HG03565 (cell line): ENCODE measurements around the gene CRABP2.

Experiments used
- ATAC-seq: cut with Tn5 transposase; IDR thresholded peaks from one replicate; pipeline ENCODE4 v1.9.1; 2021; ENCODE audit warnings: mild to moderate bottlenecking, moderate library complexity; ENCODE audit not compliant: unreplicated experiment

The CRABP2 gene

DNA sequence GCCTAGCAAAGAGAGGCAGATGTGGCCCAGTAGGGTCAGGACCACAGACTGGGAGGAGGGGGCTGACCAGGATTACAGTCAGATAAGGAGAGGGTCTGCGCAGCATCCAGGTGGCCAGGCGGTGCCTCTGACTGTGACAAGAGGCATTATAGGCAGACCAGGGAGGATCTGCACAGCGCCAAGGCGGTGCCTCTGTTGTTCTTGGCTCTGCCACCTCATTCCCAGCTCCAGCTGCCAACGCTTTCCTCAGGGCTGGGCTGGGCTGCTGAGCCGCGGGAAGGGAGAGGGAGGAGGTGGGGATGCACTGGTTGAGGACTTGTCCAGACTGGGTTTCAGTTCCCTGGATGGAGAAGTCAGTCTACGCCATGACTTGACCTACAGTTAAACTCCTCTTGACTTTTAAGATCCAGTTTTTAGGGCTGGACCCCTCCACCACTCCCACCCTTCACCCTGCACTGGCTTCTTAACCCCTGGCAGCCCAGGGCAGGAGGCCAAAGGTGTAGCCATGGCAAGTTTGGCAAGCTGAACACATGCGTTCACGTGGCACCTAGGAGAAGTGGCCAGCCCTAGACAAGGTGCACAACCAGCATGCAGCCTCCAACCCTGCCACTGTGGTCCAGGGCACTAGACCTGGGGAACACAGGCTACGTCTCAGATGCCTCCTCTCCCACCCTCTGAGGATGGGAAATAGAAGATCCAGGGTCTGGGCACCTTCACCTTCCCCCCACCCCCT is 4.5 kb upstream of the CRABP2 start:
- no peak for ATAC-seq

DNA sequence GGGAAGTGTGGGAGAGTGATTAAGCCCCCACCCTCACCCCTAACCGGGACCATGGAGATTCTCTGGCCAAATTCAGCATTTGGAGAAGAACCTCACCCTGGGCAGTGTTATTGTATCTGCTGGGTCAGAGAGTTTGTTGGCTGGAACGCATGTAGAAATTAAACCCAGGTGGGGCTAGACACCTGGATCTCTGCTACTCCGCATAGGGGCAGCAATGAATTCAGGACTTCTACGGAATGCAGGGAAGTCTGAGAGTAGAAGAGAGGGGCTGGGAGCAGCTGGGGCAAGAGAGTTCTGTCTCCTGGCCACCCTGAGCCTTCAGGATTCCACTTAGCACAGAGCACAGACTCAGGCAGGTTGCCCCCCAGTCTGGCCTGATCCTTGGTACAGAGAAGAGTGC is 3.6 kb upstream of the CRABP2 start:
- no peak for ATAC-seq

DNA sequence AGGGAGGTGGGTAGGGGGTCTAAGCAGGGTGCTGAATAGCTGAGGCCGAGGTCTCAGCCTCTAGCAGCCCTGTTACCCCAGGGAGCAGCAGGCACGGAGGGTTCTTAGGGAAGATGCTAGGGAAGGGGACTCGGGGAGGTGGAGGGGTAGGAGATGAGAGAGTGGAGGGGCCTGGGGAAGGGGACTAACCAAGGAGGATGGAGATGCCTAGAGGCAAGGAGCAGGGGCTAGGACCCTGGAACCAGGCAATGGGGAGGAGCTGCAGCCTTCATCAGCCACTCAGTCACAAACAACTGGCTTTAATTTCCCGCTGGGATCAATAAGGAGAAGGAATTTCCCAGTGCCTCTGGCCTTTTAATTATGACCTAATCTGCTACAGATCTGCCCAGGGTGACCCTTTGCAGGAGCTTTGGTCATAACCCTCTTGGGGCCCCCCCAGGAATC is 2.9 kb upstream of the CRABP2 start:
- no peak for ATAC-seq

DNA sequence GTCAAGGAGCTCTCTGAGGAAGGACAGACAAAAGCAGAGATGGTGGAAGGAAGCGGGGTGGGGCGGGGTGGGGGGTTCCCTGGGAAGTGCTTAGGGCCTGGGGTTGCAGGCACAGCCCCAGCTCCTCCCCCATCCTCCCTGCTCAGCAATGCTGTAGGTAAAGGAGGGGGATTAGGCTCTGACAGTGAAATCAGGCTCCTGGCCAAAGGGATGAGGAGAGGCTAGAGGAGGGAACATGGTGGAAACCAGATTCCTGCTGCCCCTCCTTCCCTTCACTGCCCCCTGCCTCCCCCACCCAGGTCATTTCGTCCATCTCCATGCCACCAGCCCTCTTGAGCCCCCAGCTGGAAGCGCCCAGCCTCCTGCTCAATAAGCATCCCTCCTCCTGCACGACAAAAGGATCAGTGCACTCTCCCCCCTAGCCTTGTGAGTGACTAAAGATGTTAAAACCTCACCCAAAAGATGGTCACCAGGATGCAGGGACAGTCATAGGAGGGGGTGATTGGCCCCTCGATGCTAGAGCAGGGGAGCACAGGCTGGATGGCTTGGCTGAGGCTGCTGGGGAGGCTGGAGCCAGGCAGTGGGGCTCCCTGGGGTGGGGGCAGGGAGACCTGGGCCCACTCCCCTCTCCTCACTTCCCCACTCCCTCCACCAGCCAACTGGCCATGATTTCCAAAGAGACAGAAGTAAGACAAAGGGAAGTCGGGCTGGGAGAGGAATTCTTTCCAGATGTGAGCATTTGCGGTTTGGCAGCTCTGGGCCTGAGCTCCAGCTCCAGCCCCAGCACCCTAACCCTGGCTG is 2.2 kb upstream of the CRABP2 start:
- no peak for ATAC-seq

DNA sequence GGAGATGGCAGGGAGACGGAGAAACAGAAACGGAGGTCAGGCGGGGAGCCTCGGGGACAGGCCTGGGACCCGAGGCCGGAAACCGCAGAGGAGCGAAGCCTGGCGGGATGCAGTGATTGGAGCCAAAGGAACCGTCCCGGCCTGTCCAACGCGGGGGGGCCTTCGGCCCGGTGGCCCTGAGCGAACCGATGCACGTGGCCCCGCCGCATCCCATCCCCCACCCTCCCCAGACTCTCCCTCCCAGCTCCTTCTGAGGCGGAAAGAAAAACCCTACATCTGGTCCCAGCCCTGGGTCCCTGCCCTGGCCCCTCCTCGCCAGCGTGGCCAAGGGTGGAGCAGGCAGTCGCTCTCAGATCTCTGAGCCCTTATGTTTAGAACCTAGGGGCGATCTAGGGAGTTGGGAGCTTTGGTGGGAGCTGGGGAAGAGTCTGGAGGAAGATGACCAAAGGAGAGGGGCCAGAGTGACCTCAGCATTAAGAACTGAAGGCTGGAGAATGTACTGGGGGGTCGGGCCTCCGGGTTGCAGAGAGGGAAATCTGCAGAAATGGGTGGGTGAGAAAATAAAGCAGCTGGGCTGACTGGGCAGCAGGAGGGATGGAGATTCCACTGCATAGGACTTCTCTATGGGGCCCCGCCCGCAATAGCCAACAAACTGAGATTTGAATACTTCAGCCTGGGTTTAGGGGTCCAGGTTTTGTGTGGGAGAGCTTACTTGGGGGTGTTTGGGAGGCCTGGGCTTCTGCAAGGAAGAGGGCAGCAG is 1.5 kb upstream of the CRABP2 start:
- no peak for ATAC-seq

DNA sequence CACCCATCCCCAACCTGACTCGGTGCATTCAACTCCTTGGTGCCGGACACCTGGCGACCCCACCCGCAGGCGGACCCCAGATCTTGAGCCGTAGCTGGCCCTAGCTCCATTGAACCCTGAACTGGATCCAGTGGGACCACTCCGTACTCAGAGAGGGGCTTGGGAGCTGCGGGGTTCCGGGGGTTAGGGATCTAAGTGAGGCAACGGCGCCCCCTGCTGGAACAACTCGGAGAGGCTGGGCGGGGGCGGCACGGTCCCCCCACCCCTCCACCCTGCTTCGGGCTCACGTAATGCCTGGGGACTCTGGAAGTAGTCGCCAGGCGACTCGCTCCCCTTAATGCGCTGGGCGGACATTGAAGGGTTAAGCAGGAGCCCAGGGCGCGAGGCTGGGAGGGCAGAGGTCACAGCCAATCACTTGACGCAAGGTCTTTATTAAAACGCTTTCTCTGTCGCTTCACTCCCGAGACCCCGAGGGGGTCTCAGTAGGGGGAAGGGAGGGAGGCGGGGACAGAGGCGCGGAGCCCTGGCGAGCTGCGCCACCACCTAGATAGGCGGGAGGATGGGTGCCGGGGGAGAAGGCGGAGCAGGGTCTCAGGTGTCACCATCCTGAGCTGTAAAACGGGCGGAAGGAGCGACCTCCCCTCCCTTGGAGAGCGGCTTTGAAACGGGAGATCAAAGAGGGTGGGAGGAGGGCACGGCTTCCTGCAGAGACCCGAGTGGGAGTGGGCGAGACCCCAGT is 704 bp upstream of the CRABP2 start:
- ATAC-seq: no peak

DNA sequence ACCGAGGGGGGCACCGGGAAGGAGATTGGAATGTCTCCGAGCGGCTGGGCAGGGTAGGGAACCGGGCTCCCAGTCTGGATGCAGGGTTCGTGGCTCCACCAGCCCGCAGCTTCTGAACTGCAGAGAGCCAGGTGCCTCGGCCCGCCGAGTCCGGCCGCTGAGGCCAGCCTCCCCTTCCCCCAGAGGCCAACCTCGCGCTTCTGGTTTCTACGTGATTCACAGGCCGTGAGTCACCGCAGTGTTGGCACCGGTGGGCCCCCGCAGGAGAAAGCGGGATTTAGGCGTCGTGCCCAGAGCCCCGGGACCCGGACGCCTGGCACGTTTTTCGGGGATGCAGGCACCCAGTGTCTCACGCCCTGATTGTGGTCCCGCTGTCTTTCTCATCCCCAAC is 458 bp downstream of the CRABP2 start:
- ATAC-seq: no peak

DNA sequence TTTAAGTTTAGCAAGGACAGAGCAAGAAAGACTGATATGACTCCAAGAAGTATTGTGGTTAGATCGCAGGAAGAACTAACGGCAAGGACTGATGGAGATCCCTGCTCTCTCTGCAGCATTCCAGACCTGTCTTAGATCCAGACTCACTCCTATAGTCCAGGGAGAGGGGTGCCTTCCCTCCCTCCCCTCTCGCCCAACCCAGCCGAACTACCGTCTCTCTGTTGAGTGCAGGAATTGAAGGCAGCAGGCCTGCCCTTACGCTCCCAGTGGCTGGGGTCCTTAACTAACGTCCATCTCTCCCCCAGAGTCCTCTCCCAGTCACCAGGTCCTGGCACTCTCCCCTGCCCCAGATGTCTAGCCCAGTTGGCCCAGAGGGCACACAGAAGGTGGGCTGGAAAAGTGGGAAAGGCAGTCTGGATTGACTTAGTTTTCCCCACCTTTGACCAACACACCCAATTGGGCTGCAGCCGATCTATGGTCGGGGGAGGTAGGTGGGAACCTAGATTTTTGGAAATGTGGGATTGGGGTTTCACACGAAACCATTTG is 1.1 kb downstream of the CRABP2 start:
- ATAC-seq: no peak

DNA sequence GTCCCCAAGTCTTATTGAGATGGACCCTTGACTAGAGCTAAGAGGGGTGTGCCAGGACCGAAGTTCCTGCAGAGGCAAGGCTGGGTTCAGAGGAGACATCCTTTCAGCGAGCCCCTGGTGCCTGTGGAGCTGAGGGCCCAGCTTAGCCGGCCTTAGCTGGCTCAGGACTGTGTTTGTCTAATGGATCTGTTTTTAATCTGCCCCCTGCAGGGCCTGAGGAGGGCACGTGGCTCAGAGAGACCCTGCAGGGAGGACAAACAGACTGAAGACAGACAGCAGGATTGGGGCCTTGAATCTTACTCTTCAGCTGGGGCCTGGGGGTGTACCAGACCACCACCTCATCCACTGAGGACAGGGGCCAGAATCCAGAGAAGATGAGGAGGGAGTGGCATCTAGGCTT is 1.6 kb downstream of the CRABP2 start:
- no peak for ATAC-seq

DNA sequence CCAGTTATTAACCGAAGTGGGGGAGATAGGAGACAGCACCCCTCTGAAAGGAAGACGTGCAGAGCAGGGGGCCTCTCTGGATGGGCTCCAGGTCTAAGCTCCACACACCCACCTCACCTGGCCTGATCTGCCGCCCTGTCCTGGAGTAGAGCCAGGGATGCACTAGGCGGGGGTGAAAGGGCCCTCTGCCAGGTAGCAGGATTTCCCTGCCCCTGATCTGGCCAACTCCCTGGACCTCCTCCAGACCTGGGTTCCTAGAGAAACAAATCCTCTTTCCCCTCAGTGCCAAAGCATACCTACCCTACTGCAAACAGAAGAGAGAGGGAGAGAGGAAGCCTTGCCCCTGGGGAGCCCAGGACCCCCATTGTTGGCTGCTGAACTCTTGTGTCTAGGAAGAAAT is 2.0 kb downstream of the CRABP2 start:
- ATAC-seq: no peak

DNA sequence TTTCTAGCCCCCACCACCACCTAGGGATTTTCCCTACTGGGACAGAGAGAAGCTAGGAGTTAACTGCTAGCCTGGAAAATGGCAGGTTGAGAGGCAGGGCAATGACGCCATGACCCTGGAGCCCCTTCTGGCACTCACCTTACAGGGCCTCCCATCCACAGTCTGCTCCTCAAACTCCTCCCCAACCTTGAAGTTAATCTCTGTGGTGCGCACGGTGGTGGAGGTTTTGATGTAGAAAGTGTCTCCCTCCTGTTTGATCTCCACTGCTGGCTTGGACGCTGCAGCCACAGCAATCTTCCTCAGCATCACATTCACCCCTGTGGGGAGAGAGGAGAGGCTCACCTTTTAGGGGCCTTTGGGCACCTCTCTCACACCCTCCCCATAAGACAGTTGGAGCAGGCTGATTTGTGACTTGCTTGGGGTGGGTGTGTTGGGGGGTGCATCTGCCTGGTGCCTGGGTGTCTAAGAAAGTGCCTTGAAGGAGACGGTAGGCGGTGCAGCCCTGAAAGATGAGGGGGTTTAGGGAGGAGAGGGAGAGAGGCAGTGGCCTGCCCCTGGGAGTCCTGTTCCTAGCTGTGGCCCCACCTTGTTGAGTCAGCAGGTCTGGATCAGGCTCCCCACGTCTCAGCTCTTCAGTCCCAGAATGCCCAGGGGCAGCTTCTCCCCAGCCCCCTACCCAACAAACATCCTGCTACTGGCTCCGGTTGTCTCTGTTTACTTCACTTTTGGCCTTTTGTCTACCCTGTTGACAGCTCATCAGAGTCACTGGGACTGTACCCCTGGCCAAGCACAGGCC is 4.4 kb downstream of the CRABP2 start:
- ATAC-seq: no peak

DNA sequence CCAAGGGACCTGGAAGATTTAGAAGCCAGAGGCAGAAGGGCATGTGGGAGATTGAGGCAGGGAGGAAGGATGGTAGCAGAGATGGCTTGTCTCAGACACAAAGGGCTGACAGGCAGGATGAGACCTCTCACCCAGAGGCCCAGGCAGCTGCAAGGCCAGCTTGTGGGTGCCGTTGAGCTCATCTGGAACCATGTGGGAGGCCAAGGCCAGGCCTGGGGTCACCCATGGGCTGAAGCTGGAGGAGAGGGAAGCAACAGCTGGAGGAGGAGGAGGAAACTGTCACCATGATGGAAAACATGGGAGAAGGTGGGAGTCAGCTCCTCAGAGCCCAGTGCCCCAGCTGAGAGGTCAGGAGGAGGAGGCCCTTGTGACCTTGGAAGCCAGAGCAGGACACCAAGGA is 6.4 kb downstream of the CRABP2 start:
- ATAC-seq: no peak

DNA sequence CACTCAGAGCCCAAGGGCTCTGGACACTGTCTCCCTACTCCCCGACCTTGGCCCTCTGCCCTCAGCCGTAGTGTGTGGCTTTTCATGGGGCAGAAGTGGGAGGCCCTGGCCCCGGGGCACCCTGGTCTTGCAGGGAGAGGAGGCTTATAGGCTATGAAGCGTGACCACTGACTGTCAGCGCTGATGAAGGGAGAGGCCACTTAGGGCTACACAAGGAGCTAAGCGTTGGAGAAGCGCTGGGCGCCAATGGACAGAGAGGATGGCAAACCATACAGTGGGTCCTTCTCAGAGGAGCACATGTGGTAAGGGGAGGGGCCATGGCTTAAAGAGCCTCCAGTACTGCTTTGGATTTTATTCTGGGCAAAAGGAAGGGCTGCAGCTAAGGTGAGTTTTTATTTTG is 7.9 kb downstream of the CRABP2 start:
- no peak for ATAC-seq

DNA sequence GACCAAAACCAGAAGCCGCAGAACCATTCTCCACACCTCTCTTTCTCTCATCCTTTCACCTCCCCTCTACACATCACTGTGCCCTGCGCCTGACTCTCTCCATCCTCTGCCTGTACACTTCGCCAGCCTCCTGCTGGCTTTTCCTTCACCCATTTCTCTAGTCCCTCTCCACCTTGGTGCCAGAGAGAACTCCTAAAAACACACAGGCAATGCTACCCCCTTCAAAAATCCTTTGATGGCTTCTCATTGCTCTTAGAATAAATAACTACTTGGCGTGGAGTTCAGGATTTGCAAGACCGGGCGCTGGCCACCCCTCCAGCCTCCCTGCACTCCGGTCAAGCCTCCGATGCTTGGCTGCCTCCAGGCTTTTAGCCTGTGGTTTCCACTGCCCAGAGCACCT is 8.6 kb downstream of the CRABP2 start:
- no peak for ATAC-seq

DNA sequence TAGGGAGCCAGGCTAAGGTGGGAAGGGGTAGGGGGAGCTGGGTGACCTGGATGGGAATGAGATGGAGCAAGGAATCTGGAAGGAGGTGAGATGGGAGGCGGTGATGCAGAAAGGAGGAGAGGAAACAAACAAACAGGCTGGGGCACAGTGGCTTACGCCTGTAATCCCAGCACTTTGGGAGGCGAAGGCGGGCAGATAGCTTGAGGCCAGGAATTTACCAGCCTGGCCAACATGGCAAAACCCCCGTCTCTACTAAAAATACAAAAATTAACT is 10.8 kb downstream of the CRABP2 start:
- ATAC-seq: no peak

DNA sequence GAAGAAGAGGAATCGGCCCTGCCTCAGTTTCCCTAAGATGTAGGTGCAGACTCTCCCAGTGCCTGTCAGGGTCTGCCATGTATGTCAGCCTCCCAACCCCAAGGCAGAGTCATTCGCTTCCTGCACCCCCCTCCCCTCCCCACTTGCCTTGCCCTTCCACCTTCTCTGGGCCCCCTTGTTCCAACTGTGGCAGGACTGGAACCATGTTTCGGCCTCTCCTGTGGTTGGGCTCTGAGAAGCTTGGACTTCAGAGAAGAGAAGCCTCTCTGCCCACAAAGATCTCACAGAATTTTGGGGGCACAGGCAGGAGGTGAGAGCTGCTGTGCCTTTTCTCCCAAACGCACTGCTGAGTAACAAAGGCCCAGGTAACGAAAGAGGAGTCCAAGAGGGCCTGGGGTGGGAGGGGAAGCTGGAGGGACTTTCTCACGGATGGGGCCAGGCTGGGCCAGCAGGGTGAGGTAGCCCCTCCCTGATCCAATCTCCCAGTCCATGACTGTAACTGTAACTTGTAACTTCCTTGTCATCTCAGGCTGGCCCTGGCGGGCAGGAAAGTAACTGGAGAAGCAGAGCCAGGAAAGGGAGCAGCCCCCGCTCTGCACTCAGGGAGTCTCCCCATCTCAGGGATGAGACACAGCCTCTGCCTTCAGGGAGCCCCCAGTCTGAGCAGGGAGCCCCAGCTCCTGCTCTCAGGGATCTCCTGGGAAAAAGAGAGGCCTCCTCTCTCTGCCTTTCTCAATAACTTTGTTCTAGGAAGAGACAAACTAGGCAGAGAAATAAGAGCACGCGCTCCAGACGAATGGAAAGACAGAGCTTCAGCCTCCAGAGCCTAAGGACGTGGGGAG is 11.3 kb downstream of the CRABP2 start:
- ATAC-seq: no peak

DNA sequence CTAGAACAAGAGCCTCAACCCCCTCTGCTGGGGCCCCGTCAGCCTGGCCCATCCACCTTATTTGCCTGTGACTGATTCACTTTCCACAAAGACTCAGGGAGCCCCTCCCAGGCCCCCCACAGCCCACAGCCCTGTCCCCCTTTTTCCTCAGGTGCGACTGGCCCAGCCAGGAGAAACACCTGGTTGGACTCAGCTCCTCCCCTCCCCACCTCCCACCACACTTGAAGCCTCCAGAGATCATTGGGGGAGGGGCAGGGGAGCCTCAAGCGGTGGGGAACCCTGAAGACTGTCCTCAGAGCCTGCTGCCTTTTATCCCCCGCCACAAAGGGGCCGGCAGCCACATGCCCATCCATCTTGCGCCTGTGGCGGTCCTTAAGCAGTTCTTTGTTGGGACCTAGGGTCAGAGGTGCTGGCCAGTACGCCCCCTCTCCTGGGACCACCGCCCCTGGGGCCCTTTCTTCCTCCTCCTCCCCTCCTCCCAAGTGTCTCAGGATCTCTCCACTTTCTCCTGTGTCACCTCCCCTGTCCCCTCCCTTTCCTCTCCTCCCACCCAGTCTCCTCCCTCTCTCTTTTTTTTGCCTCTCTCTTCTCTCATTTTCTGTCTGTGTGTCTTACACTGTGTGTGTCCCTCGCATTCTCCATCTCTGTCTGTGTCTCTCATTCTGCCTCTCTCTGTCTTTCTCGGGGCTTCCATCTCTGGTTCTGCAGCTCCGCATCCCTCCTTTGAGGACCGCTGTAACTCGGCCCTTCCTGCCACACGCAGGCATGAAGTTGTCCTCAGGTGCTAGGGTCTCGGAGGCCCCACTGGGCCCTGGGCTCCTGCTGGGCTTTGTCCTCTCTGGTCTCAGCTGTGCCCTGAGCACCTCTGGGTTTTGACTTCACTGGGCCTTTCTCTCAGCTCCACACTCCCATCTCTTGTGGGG is 12.2 kb downstream of the CRABP2 start:
- ATAC-seq: no peak

DNA sequence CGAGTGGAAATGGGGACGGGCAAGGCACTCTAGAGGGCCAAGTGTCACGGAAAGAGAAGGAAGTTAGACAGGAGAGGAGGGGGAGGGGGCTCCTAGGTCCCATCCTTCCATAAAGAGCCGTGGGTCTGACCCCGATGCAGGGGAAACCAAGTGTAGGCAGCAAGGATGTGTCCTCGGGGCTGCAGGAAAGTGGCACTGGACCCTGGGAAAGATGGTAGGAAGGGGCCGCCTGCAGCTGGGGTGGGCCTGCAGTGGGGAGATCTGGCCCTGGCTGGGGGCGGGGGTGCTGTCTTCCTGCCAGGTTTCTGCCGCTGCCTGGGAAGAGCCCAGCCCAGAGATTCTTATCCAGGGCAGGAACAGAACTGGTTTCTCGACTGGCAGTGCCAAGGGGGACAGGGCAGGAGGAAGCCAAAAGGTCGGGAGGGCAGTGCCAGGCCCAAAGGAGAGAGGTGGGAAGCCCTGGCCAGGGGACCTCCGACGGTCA is 12.9 kb downstream of the CRABP2 start:
- ATAC-seq: no peak
